ENCODE results near the gene SIX1.

SIX1 gene

DNA sequence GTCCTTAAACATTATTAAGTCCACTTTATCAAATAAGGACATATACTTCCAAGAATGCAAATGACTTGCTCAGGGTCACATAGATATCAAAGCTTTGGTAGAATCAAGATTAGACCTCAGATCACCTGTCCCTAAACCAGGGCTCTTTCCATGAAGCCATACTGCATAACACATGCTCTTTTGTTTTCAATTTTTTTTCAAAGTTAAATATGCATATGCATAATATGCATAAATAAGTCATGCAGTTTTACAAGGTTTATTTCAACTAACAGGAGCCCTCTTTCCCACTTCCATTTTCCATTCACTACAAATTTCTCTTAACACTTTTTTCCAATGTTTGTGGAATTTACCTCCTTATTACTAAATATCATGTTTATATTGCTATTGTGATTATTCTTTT is 53.1 kb downstream of the SIX1 start:
- no peak for DNase-seq (ENCODE audit: low spot score)
- no peak for FAIRE-seq

DNA sequence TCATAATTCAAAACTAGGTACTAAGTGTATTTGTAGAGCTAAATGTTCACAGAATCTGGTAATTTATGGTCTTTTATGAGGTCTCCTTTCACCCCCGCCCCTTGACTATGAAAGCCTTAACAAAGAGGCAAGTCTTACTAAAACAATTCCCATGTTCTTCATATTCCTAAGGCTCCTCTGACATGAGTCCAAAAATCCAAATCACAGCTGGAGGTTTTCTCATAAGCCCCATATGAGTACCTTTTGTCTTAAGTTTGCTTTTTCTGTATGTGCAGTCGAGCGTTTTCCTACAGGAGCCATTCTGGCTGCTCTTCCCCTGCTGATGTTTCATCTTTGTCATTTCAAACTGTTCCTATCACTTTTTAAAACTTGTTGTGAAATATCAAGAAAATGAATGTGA is 55.2 kb downstream of the SIX1 start:
- no peak for DNase-seq (ENCODE audit: low spot score)
- FAIRE-seq: no peak

Data from RCC 7860 (cell line).